B cell (primary cell): ENCODE measurements around the gene HSPB6.

Experiments used
- EZH2 ChIP-seq: IDR thresholded peaks from 2 replicates; pipeline ENCODE4 v1.6.1; 2012; ENCODE audit warnings: borderline replicate concordance, low read depth, mild to moderate bottlenecking, moderate library complexity, low read length; ENCODE audit not compliant: insufficient read depth, poor library complexity, severe bottlenecking
- TF ChIP-seq, protein P1 (sequence below): fragments of 200-600 bp; IDR thresholded peaks from one replicate; pipeline ENCODE4 v1.8.0; 2022; ENCODE audit warnings: antibody characterized with exemption, mild to moderate bottlenecking

DNA sequence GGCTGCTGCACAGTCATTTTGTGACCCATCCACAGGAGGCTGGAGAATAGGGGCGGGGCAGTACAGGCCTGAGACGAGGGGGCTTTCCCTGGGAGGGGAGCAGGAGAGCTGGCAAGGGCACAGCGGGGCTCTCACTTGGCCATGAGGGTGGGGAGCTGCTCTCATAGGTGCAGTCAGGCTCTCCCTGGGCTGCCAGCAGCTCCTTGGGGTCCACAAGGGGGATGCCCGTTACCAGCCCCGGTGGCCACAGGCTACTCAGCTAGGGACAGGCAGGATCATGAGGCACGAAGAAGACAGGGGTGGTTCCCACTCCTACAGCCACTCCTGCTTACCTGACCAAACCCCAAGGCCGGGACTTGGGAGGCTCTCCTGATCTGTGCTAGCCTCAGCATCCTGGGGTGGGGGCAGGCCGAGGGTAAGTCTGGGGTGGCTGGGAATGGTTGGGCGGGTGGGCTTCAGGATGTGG, 35.0 kb upstream of the HSPB6 start:
- TF ChIP-seq, protein P1, sequence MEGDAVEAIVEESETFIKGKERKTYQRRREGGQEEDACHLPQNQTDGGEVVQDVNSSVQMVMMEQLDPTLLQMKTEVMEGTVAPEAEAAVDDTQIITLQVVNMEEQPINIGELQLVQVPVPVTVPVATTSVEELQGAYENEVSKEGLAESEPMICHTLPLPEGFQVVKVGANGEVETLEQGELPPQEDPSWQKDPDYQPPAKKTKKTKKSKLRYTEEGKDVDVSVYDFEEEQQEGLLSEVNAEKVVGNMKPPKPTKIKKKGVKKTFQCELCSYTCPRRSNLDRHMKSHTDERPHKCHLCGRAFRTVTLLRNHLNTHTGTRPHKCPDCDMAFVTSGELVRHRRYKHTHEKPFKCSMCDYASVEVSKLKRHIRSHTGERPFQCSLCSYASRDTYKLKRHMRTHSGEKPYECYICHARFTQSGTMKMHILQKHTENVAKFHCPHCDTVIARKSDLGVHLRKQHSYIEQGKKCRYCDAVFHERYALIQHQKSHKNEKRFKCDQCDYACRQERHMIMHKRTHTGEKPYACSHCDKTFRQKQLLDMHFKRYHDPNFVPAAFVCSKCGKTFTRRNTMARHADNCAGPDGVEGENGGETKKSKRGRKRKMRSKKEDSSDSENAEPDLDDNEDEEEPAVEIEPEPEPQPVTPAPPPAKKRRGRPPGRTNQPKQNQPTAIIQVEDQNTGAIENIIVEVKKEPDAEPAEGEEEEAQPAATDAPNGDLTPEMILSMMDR, result no peak
- no peak for TF ChIP-seq EZH2
